Measurements from ENCODE around the gene ZNF576. TPM values are rescaled to one million over a fixed set of nuclear protein-coding genes. Genes with fewer than 3 reads are reported as not detected.

ZNF576 gene
- total and polyA plus RNA-seq, 9 of the 15 experiments (the other 6 are each of a cell fraction or from before 2014, with no cell fraction given), result 6.8 to 18.2 (median 12.2) TPM

- no peak for TF ChIP-seq CREB5 (CRISPR knock-in tag; IDR thresholded peaks at IDR 0.05)
- no peak for TF ChIP-seq KLF10 (CRISPR knock-in tag; IDR thresholded peaks at IDR 0.05)
- no peak for TF ChIP-seq KLF16 (IDR thresholded peaks at IDR 0.05)
- no peak for TF ChIP-seq CTCFL (IDR thresholded peaks at IDR 0.05; ENCODE audit: borderline replicate concordance, insufficient read depth, low read depth, low read length, poor library complexity, severe bottlenecking)
- peak; percentile 76 for TF ChIP-seq SUPT5H (IDR thresholded peaks at IDR 0.05)
- peak; percentile 48; the same call in 1 of the 2 replicates for TF ChIP-seq TCF15 (CRISPR knock-in tag; IDR thresholded peaks at IDR 0.05)
- TF ChIP-seq OTX1 (CRISPR knock-in tag; IDR thresholded peaks at IDR 0.05), result no peak
- peak; percentile 86 for TF ChIP-seq PHF20 (IDR thresholded peaks at IDR 0.05; ENCODE audit: partially characterized antibody)
- peak; percentile 99 for TF ChIP-seq NRF1 (conservative IDR thresholded peaks at IDR 0.05 in 1 of 2, IDR thresholded peaks at IDR 0.05 in 1 of 2)
Measured at GRCh38 chr19:43575156-43575950, 21.0 kb upstream of the ZNF576 start, which contains the start of the genes PINLYP and XRCC1 (continued).
